K562 (cell line): Measurements from ENCODE around the gene HMCN2. TPM values are rescaled to one million over a fixed set of nuclear protein-coding genes. Genes with fewer than 3 reads are reported as not detected.

Experiments
- CHAMP1 ChIP-seq: fragments of 450-650 bp; IDR thresholded peaks from 2 replicates; pipeline ENCODE4 v1.6.1; 2016; ENCODE audit warnings: mild to moderate bottlenecking
- DDX20 ChIP-seq: fragments of 450-650 bp; IDR thresholded peaks from 2 replicates; pipeline ENCODE4 v1.6.1; 2016; ENCODE audit warnings: missing genetic modification characterization, low read depth, mild to moderate bottlenecking, missing compliant biosample characterization, moderate library complexity
- EGR1 ChIP-seq: fragments of 450-650 bp; conservative IDR thresholded peaks from 2 replicates; pipeline ENCODE4 v1.6.1; 2017; ENCODE audit warnings: mild to moderate bottlenecking
- GTF2E2 ChIP-seq: fragments of 200-800 bp; sonication (Bioruptor generic); IDR thresholded peaks from 2 replicates; pipeline ENCODE4 v1.6.1; 2016; ENCODE audit warnings: missing genetic modification characterization, missing compliant biosample characterization
- KLF1 ChIP-seq: fragments of 450-650 bp; IDR thresholded peaks from 2 replicates; pipeline ENCODE4 v1.6.1; 2016; ENCODE audit warnings: missing genetic modification characterization, missing compliant biosample characterization
- RBFOX2 ChIP-seq: fragments of 200-400 bp; formaldehyde crosslinking; IDR thresholded peaks from 2 replicates; pipeline ENCODE4 v1.6.1; 2017; ENCODE audit warnings: low read depth, mild to moderate bottlenecking, low read length, moderate library complexity
- REST ChIP-seq, 2 experiments: fragments of 450-650 bp; formaldehyde crosslinking in 1 of 2; IDR thresholded peaks; 2 replicates each; pipeline versions ENCODE4 v1.4.0 to v1.6.1; 2014 to 2020; ENCODE audit warnings: mild to moderate bottlenecking in 2 of 2, borderline replicate concordance in 1 of 2, low read depth in 1 of 2
- ZNF140 ChIP-seq: fragments of 250-450 bp; sonication (Bioruptor Pico); IDR thresholded peaks from 2 replicates; pipeline ENCODE4 v1.8.0; 2021; ENCODE audit warnings: moderate library complexity, mild to moderate bottlenecking, inconsistent platforms
- ZNF431 ChIP-seq: sonication (generic); formaldehyde crosslinking; IDR thresholded peaks from 2 replicates; pipeline ENCODE4 v1.8.0; 2022; ENCODE audit warnings: mild to moderate bottlenecking, missing genetic modification reagents
- ZNF449 ChIP-seq: fragments of 250-450 bp; sonication (Bioruptor Pico); IDR thresholded peaks from 2 replicates; pipeline ENCODE4 v1.8.0; 2022; ENCODE audit warnings: moderate library complexity, mild to moderate bottlenecking, inconsistent platforms
- polyA plus RNA-seq, 8 experiments: library from polyadenylated mRNA; depleted of rRNA in 4 of 8; stranded (reverse) in 5 of 8; unstranded in 3 of 8; fragments of >200 nt; fragmentation: Nextera tagmentation in 2 of 8; fragmentation: Illumina TruSeq in 1 of 8; extraction: Ambion mirVana in 2 of 8; extraction: Trizol in 1 of 8; gene quantifications; 2 replicates each; pipeline versions ENCODE4 v1.2.1 to v1.2.3, GENCODE V29; 2011 to 2014; ENCODE audit warnings: inconsistent platforms in 1 of 8, missing spikeins in 1 of 8
- total RNA-seq, 7 experiments: library from RNA; depleted of rRNA in 6 of 7; stranded (reverse); fragments of >200 nt in 6 of 7; fragmentation: Illumina TruSeq in 2 of 7; extraction: Trizol in 2 of 7; gene quantifications; 2 replicates each; pipeline versions ENCODE4 v1.2.1 to v1.2.3, GENCODE V29; 2011 to 2021; ENCODE audit warnings: low replicate concordance in 1 of 7
- TF ChIP-seq, protein P1 (sequence below): fragments of 450-650 bp; IDR thresholded peaks from one replicate; pipeline ENCODE4 v1.6.1; 2018; ENCODE audit warnings: mild to moderate bottlenecking, moderate library complexity; ENCODE audit not compliant: partially characterized antibody
- TF ChIP-seq, protein P2 (sequence below): sonication (generic); formaldehyde crosslinking; IDR thresholded peaks from 2 replicates; pipeline ENCODE4 v1.8.0; 2022; ENCODE audit warnings: mild to moderate bottlenecking, missing genetic modification reagents

HMCN2 gene
- total and polyA plus RNA-seq, 9 of the 15 experiments (the other 6 are each of a cell fraction or from before 2014, with no cell fraction given): 0.01 TPM; not detected in 8

- no peak for TF ChIP-seq CHAMP1
- TF ChIP-seq ZNF431 (CRISPR knock-in tag): no peak
- TF ChIP-seq ZNF140 (CRISPR knock-in tag): no peak
- no peak for TF ChIP-seq GTF2E2 (tag)
- TF ChIP-seq, protein P1, sequence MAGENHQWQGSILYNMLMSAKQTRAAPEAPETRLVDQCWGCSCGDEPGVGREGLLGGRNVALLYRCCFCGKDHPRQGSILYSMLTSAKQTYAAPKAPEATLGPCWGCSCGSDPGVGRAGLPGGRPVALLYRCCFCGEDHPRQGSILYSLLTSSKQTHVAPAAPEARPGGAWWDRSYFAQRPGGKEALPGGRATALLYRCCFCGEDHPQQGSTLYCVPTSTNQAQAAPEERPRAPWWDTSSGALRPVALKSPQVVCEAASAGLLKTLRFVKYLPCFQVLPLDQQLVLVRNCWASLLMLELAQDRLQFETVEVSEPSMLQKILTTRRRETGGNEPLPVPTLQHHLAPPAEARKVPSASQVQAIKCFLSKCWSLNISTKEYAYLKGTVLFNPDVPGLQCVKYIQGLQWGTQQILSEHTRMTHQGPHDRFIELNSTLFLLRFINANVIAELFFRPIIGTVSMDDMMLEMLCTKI: no peak
- no peak for TF ChIP-seq EGR1
- TF ChIP-seq REST (IDR thresholded peaks at IDR 0.05; ENCODE audit: borderline replicate concordance): peak; percentile 85
- no peak for TF ChIP-seq REST (CRISPR knock-in tag; IDR thresholded peaks at IDR 0.05; ENCODE audit: low read depth)
- no peak for TF ChIP-seq DDX20
- no peak for TF ChIP-seq KLF1 (tag)
- TF ChIP-seq RBFOX2: peak; percentile 44; the same call in 1 of the 2 replicates
- TF ChIP-seq, protein P2, sequence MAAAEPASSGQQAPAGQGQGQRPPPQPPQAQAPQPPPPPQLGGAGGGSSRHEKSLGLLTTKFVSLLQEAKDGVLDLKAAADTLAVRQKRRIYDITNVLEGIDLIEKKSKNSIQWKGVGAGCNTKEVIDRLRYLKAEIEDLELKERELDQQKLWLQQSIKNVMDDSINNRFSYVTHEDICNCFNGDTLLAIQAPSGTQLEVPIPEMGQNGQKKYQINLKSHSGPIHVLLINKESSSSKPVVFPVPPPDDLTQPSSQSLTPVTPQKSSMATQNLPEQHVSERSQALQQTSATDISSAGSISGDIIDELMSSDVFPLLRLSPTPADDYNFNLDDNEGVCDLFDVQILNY (CRISPR knock-in tag): no peak
- TF ChIP-seq ZNF449: no peak
Measured at GRCh38 chr9:130461218-130461630, 195.7 kb downstream of the HMCN2 start (continued).
